GM19238 (cell line): Measurements from ENCODE around the gene MEF2B.

Source experiments
- DNase-seq: peaks from one replicate; pipeline ENCODE4 v3.0.0; 2011; ENCODE audit warnings: low spot score; ENCODE audit not compliant: insufficient read length

Gene MEF2B

DNA sequence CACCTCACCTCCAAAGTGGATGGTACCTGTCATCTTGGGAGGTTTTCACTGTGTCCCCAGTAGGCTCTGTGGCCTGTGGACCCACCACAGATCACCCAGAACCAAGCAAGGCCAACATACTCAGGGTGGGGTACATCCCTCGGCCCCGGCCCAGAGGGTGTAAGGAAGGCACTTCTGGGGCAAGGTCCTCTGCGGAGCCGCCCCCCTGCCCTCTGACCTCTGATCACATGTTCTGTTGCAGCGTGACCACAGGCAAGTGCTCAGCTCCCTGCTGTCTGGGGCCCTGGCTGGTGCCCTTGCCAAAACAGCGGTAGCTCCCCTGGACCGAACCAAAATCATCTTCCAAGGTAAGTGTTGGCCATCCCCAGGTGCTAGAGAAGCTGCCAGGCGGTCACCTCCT is 68.5 kb downstream of the MEF2B start:
- DNase-seq = no peak

DNA sequence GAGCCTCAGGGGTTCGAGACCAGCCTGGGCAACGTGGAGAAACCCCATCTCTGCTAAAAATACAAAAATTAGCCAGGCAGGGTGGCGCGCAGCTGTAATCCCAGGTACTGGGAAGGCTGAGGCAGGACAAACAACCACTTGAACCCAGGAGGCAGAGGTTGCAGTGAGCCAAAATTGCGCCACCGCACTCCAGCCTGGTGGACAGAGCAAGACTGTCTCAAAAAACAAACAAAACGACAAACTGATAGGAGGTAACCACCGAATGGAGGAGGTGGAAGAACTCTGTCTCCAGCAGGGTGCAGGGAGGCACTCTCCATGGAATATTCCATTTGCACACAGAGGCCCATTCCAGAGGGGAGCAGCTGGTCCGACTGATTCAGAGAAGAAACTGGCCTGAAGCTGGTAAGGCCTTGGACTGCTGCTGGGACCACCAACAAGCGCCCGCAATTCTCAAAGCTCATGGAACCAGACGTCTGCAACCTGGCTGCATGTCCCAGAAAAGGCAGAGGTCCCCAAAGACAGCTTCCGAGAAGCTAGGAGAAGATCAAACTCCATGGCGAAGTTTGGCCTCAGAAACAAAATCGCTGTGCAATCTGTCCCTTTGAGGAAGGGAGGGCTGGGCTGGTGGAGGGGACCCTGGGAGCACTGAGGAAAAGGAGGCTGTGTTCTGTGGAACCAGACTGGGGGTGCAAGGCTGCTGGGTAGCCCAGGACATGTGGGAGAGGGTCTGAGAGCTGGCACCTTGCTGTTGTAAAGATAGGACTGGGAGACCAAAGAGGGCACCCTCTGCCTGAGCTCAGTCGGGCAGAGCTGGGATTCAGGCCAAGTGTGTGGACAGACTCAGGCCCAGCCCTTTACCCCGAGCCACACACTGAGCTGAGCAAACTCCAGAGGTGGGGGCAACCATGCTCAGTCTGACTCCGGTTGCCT is 71.1 kb downstream of the MEF2B start:
- no peak for DNase-seq

DNA sequence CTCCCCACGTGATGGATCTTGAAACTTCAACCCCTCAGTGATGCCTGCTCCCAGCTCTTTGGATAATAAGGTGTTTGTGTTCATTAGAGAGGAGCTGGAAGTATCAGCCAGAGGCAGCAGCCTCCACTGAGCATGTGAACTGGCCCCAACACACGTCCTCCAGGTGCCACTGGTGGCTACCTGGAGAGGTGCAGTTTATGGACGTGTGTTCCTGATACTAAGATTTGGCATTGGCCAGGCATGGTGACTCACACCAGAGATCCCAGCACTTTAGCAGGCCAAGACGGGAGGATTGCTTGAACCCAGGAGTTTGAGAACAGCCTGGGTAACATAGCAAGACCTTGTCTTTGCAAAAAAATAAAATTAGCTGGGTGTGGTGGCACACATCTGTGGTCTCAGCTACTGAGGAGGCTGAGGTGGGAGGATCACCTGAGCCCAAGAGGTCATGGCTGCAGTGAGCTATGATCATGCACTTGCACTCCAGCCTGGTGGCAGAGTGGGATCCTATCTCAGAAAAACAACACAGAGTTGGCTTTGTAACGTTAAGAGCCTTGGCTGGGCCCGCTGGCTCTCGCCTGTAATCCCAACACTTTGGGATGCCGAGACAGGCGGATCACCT is 71.9 kb downstream of the MEF2B start:
- no peak for DNase-seq

DNA sequence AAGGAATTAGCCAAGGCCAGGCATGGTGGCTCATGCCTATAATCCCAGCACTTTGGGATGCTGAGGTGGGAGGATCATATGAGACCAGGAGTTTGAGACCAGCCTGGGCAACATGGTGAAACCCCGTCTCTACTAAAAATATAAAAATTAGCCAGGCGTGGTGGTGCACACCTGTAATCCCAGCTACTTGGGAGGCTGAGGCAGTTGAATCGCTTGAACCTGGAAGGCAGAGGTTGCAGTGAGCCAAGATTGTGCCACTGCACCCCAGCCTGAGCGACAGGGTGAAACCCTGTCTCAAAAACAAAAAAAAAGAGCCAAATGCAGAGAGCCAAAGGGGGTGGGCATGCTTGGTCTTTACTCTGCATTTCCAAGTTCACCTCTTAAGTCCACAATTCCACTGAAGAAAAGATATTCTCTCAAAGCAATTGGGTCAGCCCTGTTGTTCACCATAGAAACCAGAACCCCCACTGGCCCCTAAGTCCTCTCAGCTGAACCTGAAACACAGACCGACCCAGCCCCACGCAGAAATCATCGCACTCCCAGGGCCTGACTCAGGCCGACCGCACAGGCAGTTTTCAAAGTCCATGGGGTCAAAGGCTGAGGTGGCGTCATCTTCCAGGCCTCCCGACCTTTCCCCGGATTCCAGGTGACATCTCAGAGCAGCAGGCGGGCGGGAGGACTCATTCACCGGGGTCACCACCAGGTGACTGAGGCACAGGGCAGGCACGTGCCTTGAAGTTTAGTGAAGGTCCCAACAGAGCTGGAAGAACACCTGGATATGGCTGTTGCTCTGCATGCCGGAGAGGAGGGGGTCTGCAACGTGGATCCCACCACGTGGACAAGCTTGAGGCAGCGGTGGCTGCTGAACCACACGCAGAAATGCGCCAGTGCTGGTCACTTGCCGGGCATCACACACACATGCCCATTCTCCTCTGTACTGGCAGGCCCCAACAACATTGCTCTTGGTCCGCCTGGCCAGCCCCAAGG is 73.1 kb downstream of the MEF2B start:
- no peak for DNase-seq

DNA sequence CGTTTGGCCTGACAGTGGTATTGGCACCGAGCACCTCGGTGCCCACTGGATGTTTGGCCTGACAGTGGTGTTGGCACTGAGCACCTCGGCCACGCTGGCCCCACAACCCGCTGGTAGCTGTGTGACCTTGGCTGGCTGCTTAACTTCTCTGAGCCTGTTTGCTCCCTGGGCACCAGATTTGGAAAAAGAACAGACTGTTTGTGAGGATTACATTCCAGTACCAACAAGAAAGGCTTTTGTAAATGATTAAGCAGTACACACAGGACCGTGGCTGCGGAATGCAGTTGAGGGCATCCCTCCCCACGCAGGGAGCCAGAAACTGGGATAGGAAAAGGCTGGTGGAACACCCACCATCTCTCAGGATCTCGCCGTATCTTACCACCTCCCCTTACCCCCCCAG is 74.4 kb downstream of the MEF2B start:
- DNase-seq = no peak
